Suppressor macrophage treated with lipopolysaccharide for 1 hour (primary cell): ENCODE measurements around the gene CHST15.
"Not testable (repeated sequence)": the region's sequence is repeated elsewhere in the genome, so short reads cannot be mapped to it uniquely, and the experiment has no call there.

Experiments used
- DNase-seq, 3 donors: peaks; one replicate each; pipeline ENCODE4 v3.0.0-alpha.2; 2020 to 2022

The CHST15 gene

GRCh38 chr10:124042656-124043309 lies 50.6 kb downstream of the CHST15 start:
- no peak for DNase-seq

DNA sequence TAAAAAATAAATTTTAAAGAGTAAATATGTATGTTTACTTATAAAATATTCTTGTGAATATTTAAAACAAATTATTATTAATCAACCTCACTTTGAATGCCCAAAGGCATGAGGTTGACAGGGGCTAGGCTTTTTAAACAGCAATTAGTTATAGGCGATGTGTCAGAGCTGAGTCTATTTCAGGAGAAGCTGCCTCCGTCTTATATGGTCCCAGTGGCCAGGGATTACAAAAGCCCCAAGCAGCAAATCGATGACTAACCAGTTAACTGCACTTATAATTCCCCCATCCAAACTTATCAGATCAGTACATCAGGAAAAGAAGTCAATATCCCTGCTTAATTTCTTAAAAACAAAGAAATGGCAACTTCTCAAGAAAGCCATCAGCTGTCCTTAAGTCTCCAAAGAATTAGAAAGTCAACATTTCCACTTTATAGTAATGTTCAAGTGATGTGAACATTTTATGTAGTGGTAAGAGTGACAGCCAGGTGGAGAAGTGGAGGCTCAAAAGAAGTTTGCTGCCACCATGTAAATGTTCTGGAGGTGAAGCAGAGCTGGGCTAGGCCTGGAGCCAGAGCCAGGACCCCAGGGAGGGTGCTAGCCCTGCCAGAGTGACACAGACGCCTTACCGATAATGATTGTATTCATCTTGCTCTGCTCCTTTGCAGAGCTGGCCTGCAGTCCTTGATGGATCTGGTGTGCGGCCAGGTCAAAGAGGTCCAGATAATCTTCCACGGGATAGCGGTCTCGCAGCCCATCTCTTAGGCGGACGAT lies 51.5 kb downstream of the CHST15 start:
- peak in 2 of 3 donors; percentile 38 to 57 for DNase-seq

DNA sequence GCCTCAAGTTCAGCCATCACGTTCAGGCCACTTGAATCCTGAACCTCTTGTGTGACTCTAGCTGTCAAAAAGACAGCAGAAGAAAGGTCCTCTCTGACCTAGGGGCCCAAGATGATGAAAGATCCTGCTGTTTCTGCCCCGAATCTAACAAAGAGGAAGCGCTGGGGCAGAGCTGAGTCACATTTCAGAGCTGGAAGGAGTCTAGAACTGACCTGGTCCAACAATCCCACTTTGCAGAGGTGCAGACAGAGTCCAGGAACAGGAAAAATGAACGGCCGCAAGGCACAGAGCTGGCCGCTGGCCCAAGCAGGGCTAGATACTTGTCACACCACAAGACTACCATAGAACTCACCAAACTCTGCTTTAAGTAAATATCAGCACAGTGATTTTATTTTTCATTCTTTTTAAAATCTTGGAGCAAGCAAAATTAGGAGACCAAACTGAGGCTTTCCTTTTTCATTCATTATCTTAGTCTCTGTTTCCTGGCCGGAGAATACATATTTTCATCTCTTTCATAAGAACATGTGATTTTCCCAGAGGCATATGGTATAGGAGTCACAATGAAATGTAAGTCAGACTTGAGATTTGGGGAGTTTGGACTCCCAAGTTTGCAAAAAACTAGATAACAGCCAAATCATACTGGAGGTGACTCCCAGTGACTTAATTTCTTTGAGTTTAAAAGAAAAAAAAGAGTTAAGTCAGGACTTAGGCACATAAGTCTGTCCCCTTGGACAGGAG lies 52.8 kb downstream of the CHST15 start:
- peak; percentile 80 to 85 (median 83) for DNase-seq

DNA sequence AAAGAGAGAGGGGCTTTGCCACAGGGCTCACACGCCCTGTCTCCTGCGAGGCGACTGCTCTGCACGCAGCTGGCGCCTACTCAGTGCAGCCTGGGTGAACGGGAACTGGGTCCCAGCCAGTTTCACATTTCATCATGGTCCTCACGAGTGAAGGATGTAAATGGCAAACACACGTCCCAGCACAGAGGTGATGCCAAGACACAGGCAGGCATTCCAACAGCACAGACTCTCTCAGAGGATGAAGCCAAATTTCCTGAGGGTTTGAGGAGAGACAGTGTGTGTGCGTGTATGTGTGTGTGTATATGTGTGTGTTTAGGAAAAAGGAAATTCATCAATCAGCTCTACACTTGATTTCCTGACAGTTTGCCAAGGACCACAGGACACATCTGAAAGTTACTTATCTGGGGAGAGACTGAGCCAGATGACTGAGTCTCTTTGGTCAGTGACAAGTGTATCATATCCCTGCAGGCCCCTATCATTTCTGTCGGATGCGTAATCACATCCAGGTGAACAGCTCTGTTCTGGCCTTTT lies 53.9 kb downstream of the CHST15 start:
- DNase-seq = peak in 1 of 3 donors; percentile 15

DNA sequence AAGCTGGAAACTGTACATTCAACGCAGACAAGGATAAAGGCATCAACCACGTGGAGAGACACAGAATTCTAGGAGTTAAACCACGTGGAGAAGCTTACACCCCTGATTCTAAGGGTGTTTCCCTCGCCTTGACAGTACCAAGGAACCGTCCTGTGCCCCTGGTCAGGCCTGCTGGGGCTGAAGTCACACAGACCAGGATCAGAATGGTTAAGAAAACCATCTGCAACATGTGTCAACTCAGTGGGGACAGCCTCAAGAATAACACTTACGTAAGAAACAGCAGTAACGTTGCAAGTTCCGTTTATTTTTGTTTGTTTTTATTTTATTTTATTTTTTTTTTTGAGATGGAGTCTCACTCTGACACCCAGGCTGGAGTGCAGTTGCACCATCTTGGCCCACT lies 55.6 kb downstream of the CHST15 start:
- peak; percentile 49 to 62 (median 61) for DNase-seq

DNA sequence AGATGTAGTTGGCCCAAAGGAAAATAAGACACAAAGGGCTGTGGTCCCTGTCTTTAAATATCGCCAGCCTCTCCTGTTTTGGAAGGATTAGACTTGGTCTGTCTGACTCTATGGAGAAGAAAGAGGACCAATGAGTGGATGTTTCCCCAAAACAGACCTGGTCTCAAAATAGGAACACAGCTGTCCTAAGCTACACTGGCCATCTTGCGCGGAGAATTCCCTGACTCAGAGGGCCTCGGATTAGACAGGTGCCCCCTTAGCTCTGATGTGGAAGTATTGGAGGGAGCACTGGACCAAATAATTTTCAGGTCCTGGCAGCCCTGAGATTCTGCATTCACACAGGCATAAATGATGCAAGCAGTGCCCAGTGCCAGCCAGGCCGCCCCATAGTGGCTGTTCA lies 56.1 kb downstream of the CHST15 start:
- no peak for DNase-seq

DNA sequence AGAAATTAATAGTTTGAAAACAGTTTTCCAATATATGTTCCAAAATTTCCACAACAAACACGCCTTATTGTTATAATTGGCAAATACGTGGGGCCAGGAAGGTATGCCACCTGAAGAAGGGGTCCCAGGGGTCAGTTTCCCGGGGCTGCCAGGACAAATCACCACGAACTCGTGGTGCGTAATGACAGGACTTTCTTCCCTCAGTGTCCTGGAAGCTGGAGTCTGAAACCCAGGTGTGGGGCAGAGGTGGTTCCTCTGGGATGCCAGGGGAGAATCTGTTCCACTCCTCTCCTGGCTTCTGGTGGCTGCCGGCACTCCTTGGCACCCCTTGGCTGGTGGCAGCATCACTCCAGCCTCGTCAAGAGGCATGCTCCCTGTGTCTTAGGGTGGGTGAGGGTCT lies 56.7 kb downstream of the CHST15 start:
- DNase-seq = no peak

- DNase-seq = peak; percentile 83 to 92 (median 85)
These were observed 57.4 kb downstream of the CHST15 start for GRCh38 chr10:124035928-124036558.

GRCh38 chr10:124035306-124035927 lies 58.0 kb downstream of the CHST15 start:
- no peak for DNase-seq

GRCh38 chr10:124034576-124035305 lies 58.7 kb downstream of the CHST15 start:
- not testable (repeated sequence) for DNase-seq

- no peak for DNase-seq
These were observed 59.5 kb downstream of the CHST15 start for GRCh38 chr10:124033887-124034218.

DNA sequence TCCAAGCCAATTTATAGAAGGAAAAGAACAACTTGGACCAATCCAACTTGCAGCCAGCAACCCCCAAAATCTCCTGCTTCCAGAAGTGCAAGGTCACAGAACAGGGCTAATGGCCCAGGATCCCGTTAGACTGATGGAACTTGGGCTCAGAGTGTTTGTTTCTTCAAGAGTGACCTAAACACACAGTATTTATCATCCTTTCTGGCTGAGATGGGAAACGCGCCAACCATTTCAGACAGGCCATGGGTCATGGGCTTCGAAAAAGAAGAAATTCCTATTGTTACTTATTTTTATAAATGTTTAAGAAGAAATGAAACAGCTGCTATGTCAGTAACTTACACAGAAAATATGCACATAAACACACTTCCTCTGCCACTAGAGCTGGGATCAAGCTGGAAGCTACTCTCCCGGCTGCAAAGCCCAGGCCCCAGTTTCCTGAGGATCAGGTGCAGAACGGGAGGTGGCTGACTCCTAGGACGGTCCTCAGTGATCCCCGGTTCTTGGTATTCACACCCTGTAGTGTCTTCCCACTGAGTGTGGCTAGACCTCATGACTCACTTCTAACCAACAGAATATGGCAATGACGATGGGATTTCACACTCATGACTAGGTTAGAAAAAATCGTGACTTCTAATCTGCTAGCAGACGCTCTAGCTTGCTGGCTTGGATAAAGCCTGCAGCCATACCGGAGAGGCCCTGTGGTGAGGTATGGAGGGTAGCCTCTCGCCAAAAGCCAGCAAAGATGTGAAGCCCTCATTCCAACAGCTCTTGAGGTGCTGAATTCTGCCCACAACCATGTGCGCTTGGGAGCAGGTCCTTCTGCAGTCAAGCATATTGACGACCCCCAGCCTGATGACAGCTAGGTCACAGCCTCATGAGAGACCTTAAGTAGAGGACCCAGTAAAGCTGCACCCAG lies 60.2 kb downstream of the CHST15 start:
- DNase-seq = peak; percentile 67 to 86 (median 84)

- no peak for DNase-seq
These were observed 61.1 kb downstream of the CHST15 start for GRCh38 chr10:124032087-124032935.

- no peak for DNase-seq
These were observed 62.8 kb downstream of the CHST15 start for GRCh38 chr10:124030492-124031110.

- DNase-seq = no peak
These were observed 63.3 kb downstream of the CHST15 start for GRCh38 chr10:124030061-124030460.

DNA sequence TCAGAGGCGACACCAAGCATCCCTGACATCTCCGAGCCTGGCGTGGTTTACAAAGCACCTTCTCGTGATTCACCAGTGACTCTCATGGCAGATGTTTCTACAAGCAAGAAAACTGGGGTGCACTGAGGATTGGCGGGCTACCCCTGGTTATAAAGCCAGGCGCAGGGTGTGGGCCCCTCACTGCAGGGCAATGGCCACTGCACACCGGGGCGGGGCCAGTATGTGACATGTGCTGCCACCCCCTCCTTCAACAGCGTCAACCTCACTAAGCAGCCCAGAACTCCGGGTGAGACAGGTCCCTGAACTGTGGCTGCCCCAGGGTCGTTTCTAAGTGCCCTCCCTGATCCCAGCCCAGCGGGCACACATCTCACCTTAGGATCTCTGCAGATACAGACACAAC lies 63.8 kb downstream of the CHST15 start:
- DNase-seq = no peak

DNA sequence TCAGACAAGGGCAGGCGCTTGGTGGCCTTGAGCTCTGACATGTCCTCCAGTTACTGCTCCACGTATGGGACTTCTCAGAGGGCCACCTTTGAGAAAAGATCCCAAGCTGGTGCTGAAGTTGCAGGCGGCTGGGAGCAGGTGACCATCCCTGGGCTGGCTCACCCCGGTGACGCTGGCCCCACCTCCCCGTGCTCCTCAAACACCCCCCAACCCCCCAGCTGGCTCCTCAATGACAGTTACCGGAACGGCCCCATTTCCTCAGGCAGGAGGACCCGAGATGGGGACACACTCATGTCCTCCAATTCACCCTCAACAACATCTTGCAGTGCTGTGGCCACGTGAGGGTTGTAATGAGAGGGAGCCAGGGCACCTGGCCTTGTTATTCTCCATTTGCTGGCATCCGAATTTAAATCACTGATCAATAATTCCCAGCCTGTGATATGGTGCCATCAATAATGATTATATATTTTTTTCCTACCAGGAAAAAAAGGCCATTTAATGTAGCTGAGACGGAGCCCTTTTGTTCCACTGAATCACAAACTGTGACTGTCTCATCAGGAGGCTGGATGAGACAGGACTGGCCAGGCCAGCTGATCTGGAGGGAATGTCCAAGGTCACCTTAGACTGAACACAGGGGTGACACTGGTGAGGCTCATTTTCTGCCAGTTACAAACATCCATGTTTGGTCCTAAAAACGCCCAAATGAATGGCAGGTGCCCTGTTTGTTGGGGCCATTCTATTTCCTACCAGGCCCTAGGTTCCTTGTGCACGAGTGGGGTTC lies 64.5 kb downstream of the CHST15 start:
- DNase-seq = no peak

GRCh38 chr10:124027651-124028050 lies 65.7 kb downstream of the CHST15 start:
- DNase-seq = no peak
